ENCODE measurements around the gene TET3.

Gene TET3

GRCh38 chr2:74001781-74002504, 17.2 kb downstream of the TET3 start:
- no peak for DNase-seq
- peaks cover 38% of the 10 kb centered on the region for H3K79me1 ChIP-seq (ENCODE audit: low read length)
- no peak overlapping the region for H3K4me3 ChIP-seq (ENCODE audit: low read length)
- no peak overlapping the region for H4K5ac ChIP-seq (ENCODE audit: low read length)
- peaks cover 34% of the 10 kb centered on the region for H3K79me2 ChIP-seq (ENCODE audit: control insufficient read depth, insufficient read depth, low read length)
- H2BK5ac ChIP-seq (ENCODE audit: low read length): no peak overlapping the region
- no peak overlapping the region for H2BK15ac ChIP-seq (replicated peaks; ENCODE audit: low read depth)
- no peak overlapping the region for H3K18ac ChIP-seq (ENCODE audit: low read length)
- H3K36me3 ChIP-seq (ENCODE audit: control insufficient read depth, insufficient read depth, low read length): no peaks in the 10 kb centered on the region
- peaks cover 18% of the 10 kb centered on the region for H3K4me1 ChIP-seq (ENCODE audit: control insufficient read depth, low read depth, low read length)
- peak overlapping the region; percentile 41 for H3K9ac ChIP-seq (ENCODE audit: low read length)
- H3K4ac ChIP-seq (ENCODE audit: low read depth, low read length): no peak overlapping the region
- H3K4me2 ChIP-seq (ENCODE audit: low read length): peak overlapping the region; percentile 70
- peak overlapping the region; percentile 35 for H3K56ac ChIP-seq (ENCODE audit: low read length)
- H3K23ac ChIP-seq (ENCODE audit: low read length): peak overlapping the region; percentile 91
- H4K8ac ChIP-seq (ENCODE audit: low read depth, low read length): no peak overlapping the region
- H3K27me3 ChIP-seq (ENCODE audit: insufficient read depth, low read length, poor library complexity): no peaks in the 10 kb centered on the region
- no peak overlapping the region for H2BK120ac ChIP-seq (ENCODE audit: low read depth, low read length)
- no CpG with 5 or more reads among the region's 24 CpGs for WGBS (ENCODE audit: extremely low coverage, insufficient coverage, low lambda C conversion rate)
- no peak overlapping the region for H2AK5ac ChIP-seq (ENCODE audit: low read length)
- H3K27ac ChIP-seq (ENCODE audit: low read depth, low read length): no peak overlapping the region

GRCh38 chr2:74002505-74003421, 18.1 kb downstream of the TET3 start:
- Histone ChIP-seq H3K9ac (ENCODE audit: low read length) (peak overlapping the region; percentile 69), H3K4me1 (ENCODE audit: control insufficient read depth, low read depth, low read length) (peaks cover 23% of the 10 kb centered on the region), H2BK120ac (ENCODE audit: low read depth, low read length) (no peak overlapping the region), H3K27me3 (ENCODE audit: insufficient read depth, low read length, poor library complexity) (no peaks in the 10 kb centered on the region), H3K4me2 (ENCODE audit: low read length) (peak overlapping the region; percentile 92), H4K8ac (ENCODE audit: low read depth, low read length) (no peak overlapping the region), H3K36me3 (ENCODE audit: control insufficient read depth, insufficient read depth, low read length) (no peaks in the 10 kb centered on the region), H4K5ac (ENCODE audit: low read length) (no peak overlapping the region), H3K4me3 (ENCODE audit: low read length) (peak overlapping the region; percentile 36), H3K23ac (ENCODE audit: low read length) (no peak overlapping the region), H3K27ac (ENCODE audit: low read depth, low read length) (peak overlapping the region; percentile 78), H2BK15ac (replicated peaks; ENCODE audit: low read depth) (no peak overlapping the region), H3K4ac (ENCODE audit: low read depth, low read length) (no peak overlapping the region), H3K18ac (ENCODE audit: low read length) (peak overlapping the region; percentile 42), H3K79me1 (ENCODE audit: low read length) (peaks cover 37% of the 10 kb centered on the region), H2AK5ac (ENCODE audit: low read length) (no peak overlapping the region), H2BK5ac (ENCODE audit: low read length) (no peak overlapping the region), H3K79me2 (ENCODE audit: control insufficient read depth, insufficient read depth, low read length) (peaks cover 33% of the 10 kb centered on the region), H3K56ac (ENCODE audit: low read length) (peak overlapping the region; percentile 85)
- DNase-seq: peak; percentile 92
- WGBS (ENCODE audit: extremely low coverage, insufficient coverage, low lambda C conversion rate): no CpG with 5 or more reads among the region's 68 CpGs

GRCh38 chr2:74003494-74004211, 18.9 kb downstream of the TET3 start:
- Histone ChIP-seq H3K23ac (ENCODE audit: low read length) (no peak overlapping the region), H2AK5ac (ENCODE audit: low read length) (no peak overlapping the region), H2BK5ac (ENCODE audit: low read length) (no peak overlapping the region), H4K8ac (ENCODE audit: low read depth, low read length) (no peak overlapping the region), H3K4me3 (ENCODE audit: low read length) (no peak overlapping the region), H3K4me1 (ENCODE audit: control insufficient read depth, low read depth, low read length) (peaks cover 31% of the 10 kb centered on the region), H3K9ac (ENCODE audit: low read length) (no peak overlapping the region), H4K5ac (ENCODE audit: low read length) (no peak overlapping the region), H3K27me3 (ENCODE audit: insufficient read depth, low read length, poor library complexity) (no peaks in the 10 kb centered on the region), H3K4me2 (ENCODE audit: low read length) (no peak overlapping the region), H3K36me3 (ENCODE audit: control insufficient read depth, insufficient read depth, low read length) (no peaks in the 10 kb centered on the region), H3K18ac (ENCODE audit: low read length) (no peak overlapping the region), H3K79me2 (ENCODE audit: control insufficient read depth, insufficient read depth, low read length) (peaks cover 31% of the 10 kb centered on the region), H3K56ac (ENCODE audit: low read length) (peak overlapping the region; percentile 43), H2BK120ac (ENCODE audit: low read depth, low read length) (no peak overlapping the region), H3K79me1 (ENCODE audit: low read length) (peaks cover 35% of the 10 kb centered on the region), H2BK15ac (replicated peaks; ENCODE audit: low read depth) (no peak overlapping the region), H3K4ac (ENCODE audit: low read depth, low read length) (no peak overlapping the region), H3K27ac (ENCODE audit: low read depth, low read length) (no peak overlapping the region)
- WGBS (ENCODE audit: extremely low coverage, insufficient coverage, low lambda C conversion rate): no CpG with 5 or more reads among the region's 16 CpGs
- peak; percentile 76 for DNase-seq

- H3K4me2 ChIP-seq (ENCODE audit: low read length): no peak overlapping the region
- no peak for DNase-seq
- H3K27ac ChIP-seq (ENCODE audit: low read depth, low read length): no peak overlapping the region
- H3K4me1 ChIP-seq (ENCODE audit: control insufficient read depth, low read depth, low read length): peaks cover 38% of the 10 kb centered on the region
- H3K79me2 ChIP-seq (ENCODE audit: control insufficient read depth, insufficient read depth, low read length): peaks cover 25% of the 10 kb centered on the region
- no peak overlapping the region for H2BK120ac ChIP-seq (ENCODE audit: low read depth, low read length)
- no peak overlapping the region for H2BK5ac ChIP-seq (ENCODE audit: low read length)
- H3K23ac ChIP-seq (ENCODE audit: low read length): no peak overlapping the region
- no peak overlapping the region for H2AK5ac ChIP-seq (ENCODE audit: low read length)
- no peak overlapping the region for H2BK15ac ChIP-seq (replicated peaks; ENCODE audit: low read depth)
- no peaks in the 10 kb centered on the region for H3K36me3 ChIP-seq (ENCODE audit: control insufficient read depth, insufficient read depth, low read length)
- no peak overlapping the region for H4K8ac ChIP-seq (ENCODE audit: low read depth, low read length)
- peak overlapping the region; percentile 15 for H3K9ac ChIP-seq (ENCODE audit: low read length)
- H3K18ac ChIP-seq (ENCODE audit: low read length): no peak overlapping the region
- H3K79me1 ChIP-seq (ENCODE audit: low read length): peaks cover 30% of the 10 kb centered on the region
- WGBS (ENCODE audit: extremely low coverage, insufficient coverage, low lambda C conversion rate): no CpG with 5 or more reads among the region's 18 CpGs
- H3K27me3 ChIP-seq (ENCODE audit: insufficient read depth, low read length, poor library complexity): no peaks in the 10 kb centered on the region
- H4K5ac ChIP-seq (ENCODE audit: low read length): no peak overlapping the region
- H3K56ac ChIP-seq (ENCODE audit: low read length): peak overlapping the region; percentile 18
- no peak overlapping the region for H3K4ac ChIP-seq (ENCODE audit: low read depth, low read length)
- H3K4me3 ChIP-seq (ENCODE audit: low read length): no peak overlapping the region
These were observed 19.8 kb downstream of the TET3 start for GRCh38 chr2:74004212-74005182.

GRCh38 chr2:74005786-74006185, 21.1 kb downstream of the TET3 start:
- Histone ChIP-seq H3K27me3 (ENCODE audit: insufficient read depth, low read length, poor library complexity) (no peaks in the 10 kb centered on the region), H3K36me3 (ENCODE audit: control insufficient read depth, insufficient read depth, low read length) (no peaks in the 10 kb centered on the region), H4K8ac (ENCODE audit: low read depth, low read length) (no peak overlapping the region), H3K4me1 (ENCODE audit: control insufficient read depth, low read depth, low read length) (peaks cover 36% of the 10 kb centered on the region), H3K79me2 (ENCODE audit: control insufficient read depth, insufficient read depth, low read length) (peaks cover 27% of the 10 kb centered on the region), H3K27ac (ENCODE audit: low read depth, low read length) (no peak overlapping the region), H2BK5ac (ENCODE audit: low read length) (no peak overlapping the region), H2BK15ac (replicated peaks; ENCODE audit: low read depth) (no peak overlapping the region), H3K18ac (ENCODE audit: low read length) (no peak overlapping the region), H2BK120ac (ENCODE audit: low read depth, low read length) (no peak overlapping the region), H4K5ac (ENCODE audit: low read length) (no peak overlapping the region), H3K79me1 (ENCODE audit: low read length) (peaks cover 26% of the 10 kb centered on the region), H3K4me3 (ENCODE audit: low read length) (no peak overlapping the region), H2AK5ac (ENCODE audit: low read length) (no peak overlapping the region), H3K23ac (ENCODE audit: low read length) (no peak overlapping the region), H3K4me2 (ENCODE audit: low read length) (no peak overlapping the region), H3K9ac (ENCODE audit: low read length) (no peak overlapping the region), H3K4ac (ENCODE audit: low read depth, low read length) (no peak overlapping the region), H3K56ac (ENCODE audit: low read length) (no peak overlapping the region)
- no peak for DNase-seq
- WGBS (ENCODE audit: extremely low coverage, insufficient coverage, low lambda C conversion rate): no CpG with 5 or more reads among the region's 8 CpGs
